ENCODE measurements around the gene DISP1. TPM values are rescaled to one million over a fixed set of nuclear protein-coding genes. Genes with fewer than 3 reads are reported as not detected.

DISP1 gene
- total and polyA plus RNA-seq, 3 donors from 2014 or later: 21.8 to 71.8 (median 50.6) TPM

DNA sequence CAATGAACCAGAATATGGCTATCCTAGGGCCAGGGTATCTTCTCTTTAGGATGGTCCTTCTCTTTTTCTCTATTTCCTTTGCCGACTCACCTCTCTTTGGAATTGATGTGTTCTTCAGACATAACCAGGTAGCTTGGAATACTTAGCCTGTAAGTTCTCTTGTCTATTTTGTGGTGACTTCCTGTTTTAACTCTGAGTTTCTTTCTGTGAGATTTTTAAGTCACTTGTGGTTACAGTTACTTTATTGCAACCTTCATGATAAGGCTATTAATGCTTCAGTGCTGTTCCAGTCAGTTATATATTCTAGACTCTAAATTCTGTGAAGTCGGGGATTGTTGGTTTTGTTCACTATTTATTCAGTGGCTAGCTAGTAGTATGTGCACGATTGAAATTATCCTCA, 46.2 kb downstream of the DISP1 start:
- WGBS, 2 donors: 64 to 70% methylated on average over 3 of the region's 3 CpGs

More for the DNA sequence above, 46.2 kb downstream of the DISP1 start:
- Histone ChIP-seq H3K27ac (no peak overlapping the region), H3K4me3 (no peak overlapping the region), H3K36me3 (ENCODE audit: low read depth, missing control alignments) (no peaks in the 10 kb centered on the region), H3K4me1 (no peaks in the 10 kb centered on the region), H3K9me3 (no peaks in the 10 kb centered on the region), H3K27me3 (no peaks in the 10 kb centered on the region)
- intact Hi-C loops (cut with DNase I; ENCODE audit: low total_unique reads): no loop called here
- DNase-seq: no peak
- no peak for TF ChIP-seq POLR2A (IDR thresholded peaks at IDR 0.05)
- TF ChIP-seq, protein P1, sequence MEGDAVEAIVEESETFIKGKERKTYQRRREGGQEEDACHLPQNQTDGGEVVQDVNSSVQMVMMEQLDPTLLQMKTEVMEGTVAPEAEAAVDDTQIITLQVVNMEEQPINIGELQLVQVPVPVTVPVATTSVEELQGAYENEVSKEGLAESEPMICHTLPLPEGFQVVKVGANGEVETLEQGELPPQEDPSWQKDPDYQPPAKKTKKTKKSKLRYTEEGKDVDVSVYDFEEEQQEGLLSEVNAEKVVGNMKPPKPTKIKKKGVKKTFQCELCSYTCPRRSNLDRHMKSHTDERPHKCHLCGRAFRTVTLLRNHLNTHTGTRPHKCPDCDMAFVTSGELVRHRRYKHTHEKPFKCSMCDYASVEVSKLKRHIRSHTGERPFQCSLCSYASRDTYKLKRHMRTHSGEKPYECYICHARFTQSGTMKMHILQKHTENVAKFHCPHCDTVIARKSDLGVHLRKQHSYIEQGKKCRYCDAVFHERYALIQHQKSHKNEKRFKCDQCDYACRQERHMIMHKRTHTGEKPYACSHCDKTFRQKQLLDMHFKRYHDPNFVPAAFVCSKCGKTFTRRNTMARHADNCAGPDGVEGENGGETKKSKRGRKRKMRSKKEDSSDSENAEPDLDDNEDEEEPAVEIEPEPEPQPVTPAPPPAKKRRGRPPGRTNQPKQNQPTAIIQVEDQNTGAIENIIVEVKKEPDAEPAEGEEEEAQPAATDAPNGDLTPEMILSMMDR (IDR thresholded peaks at IDR 0.05): no peak

Other genes with a start within 250 kb of the DISP1 start
- gene TAF1A, start 225.1 kb upstream of the DISP1 start, total RNA-seq: 10 to 100 TPM; 13.2 to 15.1 TPM
- gene TAF1A, start 225.1 kb upstream of the DISP1 start, polyA plus RNA-seq (ENCODE audit: insufficient read depth, low read depth, low replicate concordance): 12.4 TPM
- gene MIA3, start 196.9 kb upstream of the DISP1 start, total RNA-seq: 10 to 100 TPM; 91.4 to 92.1 TPM
- 77.8 TPM for gene MIA3, start 196.9 kb upstream of the DISP1 start, polyA plus RNA-seq (ENCODE audit: insufficient read depth, low read depth, low replicate concordance)
- 10 to 100 TPM; 66.8 to 73.1 TPM for gene AIDA, start 102.5 kb upstream of the DISP1 start, total RNA-seq
- 83.5 TPM for gene AIDA, start 102.5 kb upstream of the DISP1 start, polyA plus RNA-seq (ENCODE audit: insufficient read depth, low read depth, low replicate concordance)
- gene BROX, start 102.5 kb upstream of the DISP1 start, total RNA-seq: 10 to 100 TPM; 37.3 to 41.3 TPM
- gene BROX, start 102.5 kb upstream of the DISP1 start, polyA plus RNA-seq (ENCODE audit: insufficient read depth, low read depth, low replicate concordance): 20.8 TPM
- 1 to 10 TPM in 1 of 2 donors, under 1 TPM in 1; 0.71 to 2.3 TPM for gene FAM177B, start 77.8 kb upstream of the DISP1 start, total RNA-seq
- not detected for gene FAM177B, start 77.8 kb upstream of the DISP1 start, polyA plus RNA-seq (ENCODE audit: insufficient read depth, low read depth, low replicate concordance)